ENCODE results near the gene GPSM1.
"Not testable (repeated sequence)": the region's sequence is repeated elsewhere in the genome, so short reads cannot be mapped to it uniquely, and the experiment has no call there.

Gene GPSM1

DNA sequence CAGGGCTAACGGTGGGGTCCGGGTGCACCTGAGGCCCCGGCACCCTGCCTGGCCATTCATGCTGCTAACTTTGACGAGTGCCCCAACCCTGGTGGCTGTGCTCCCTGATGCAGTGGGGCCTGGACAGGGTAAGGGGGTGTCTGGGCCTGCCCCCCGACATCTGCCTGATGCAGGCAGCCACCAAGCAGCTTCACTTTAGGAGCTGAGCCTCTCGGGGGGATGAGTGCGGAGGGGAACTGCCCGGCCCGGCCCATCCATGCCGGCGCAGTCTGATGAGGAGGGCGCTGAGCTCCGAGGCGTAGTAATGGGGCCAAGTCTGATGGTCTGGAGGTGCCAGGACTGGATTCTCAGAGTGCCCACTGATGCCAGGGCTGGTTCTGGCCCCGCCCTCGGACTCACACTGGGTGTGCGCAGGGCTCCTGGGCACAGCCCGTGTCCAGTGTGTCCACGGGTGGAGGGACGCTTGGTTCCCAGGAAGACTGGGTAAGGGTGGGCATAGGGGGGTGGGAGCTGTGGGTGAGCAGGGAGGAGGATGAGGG lies 19.7 kb downstream of the GPSM1 start:
- no peak for DNase-seq

DNA sequence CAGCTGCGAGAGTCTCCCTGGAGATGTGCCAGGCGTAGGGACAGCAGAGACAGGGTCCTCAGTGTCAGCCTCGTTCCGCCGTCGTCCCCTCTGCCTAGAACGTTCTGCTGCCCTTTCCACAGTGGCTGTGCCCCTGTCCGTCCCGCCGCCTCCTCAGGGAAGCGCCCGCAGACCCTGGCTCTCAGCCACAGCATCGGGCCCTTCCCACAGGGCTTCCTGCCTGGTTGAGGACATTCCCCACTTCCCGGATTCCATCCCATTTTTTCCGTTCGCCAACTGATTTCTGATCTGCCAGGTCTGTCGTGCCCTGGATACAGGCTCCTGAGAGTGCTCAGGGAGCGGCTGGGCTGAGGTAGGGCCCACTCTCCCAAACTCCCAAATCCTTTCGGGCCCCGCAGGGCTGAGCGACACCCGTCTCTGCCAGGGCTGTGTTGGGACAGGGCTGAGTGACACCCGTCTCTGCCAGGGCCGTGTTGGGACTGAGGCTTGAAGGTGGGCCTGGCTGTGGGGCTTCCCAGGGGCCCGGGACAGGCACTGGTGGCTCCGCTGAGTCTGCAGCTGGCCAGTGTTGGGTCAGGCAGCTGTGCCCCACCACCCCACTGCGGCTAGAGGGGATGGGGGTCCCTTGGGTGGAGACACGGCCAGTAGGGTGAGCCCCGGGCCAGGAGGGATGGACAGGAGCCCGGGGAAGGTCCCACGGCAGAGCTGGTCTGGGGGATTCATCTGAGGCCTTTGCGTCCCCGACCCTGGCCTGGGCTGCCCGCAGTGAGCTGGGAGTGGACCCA lies 20.3 kb downstream of the GPSM1 start:
- no peak for DNase-seq

GRCh38 chr9:136348691-136349090 lies 21.4 kb downstream of the GPSM1 start:
- DNase-seq = no peak

- no peak for DNase-seq
Measured at GRCh38 chr9:136349546-136349945, 22.2 kb downstream of the GPSM1 start.

- DNase-seq = no peak
Measured at GRCh38 chr9:136351252-136351800, 24.0 kb downstream of the GPSM1 start.

DNA sequence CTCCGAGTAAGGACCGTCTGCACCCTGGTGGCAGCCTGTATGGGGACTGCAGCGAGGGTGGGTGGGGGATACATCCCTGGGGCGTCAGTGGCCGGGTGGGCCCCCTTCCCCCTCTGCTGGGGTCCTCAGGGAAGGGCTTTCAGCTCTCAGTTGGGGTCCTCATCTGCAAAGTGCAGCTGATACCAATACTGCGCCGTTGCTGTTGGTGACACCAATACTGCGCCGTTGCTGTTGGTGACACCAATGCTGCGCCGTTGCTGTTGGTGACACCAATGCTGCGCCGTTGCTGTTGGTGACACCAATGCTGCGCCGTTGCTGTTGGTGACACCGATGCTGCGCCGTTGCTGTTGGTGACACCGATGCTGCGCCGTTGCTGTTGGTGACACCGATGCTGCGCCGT lies 24.5 kb downstream of the GPSM1 start:
- DNase-seq = not testable (repeated sequence)

DNA sequence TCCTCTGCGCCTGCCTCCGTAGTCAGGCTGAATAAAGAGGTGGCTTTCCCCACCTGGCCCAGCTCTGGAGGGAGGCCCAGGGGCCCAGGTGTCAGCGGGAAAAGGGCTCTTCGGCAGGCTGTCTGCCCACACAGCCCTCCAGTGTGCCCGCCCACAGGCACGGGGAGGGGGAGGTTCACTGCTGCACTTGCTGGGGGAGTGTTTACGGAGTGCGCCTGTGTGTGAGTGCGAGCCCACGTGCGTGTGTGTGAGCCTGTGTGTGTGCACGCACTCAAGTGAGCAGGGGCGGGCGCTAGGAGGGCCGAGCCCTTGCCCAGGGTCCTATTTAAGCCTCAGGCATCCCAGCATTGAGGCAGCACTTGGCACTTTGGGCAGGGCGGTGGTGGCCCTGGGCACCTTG lies 25.3 kb downstream of the GPSM1 start:
- DNase-seq = no peak

GRCh38 chr9:136353088-136353487 lies 25.7 kb downstream of the GPSM1 start:
- DNase-seq = no peak

- DNase-seq = no peak
Measured at GRCh38 chr9:136353757-136354488, 26.6 kb downstream of the GPSM1 start.

GRCh38 chr9:136354592-136355085 lies 27.3 kb downstream of the GPSM1 start:
- DNase-seq = no peak

DNA sequence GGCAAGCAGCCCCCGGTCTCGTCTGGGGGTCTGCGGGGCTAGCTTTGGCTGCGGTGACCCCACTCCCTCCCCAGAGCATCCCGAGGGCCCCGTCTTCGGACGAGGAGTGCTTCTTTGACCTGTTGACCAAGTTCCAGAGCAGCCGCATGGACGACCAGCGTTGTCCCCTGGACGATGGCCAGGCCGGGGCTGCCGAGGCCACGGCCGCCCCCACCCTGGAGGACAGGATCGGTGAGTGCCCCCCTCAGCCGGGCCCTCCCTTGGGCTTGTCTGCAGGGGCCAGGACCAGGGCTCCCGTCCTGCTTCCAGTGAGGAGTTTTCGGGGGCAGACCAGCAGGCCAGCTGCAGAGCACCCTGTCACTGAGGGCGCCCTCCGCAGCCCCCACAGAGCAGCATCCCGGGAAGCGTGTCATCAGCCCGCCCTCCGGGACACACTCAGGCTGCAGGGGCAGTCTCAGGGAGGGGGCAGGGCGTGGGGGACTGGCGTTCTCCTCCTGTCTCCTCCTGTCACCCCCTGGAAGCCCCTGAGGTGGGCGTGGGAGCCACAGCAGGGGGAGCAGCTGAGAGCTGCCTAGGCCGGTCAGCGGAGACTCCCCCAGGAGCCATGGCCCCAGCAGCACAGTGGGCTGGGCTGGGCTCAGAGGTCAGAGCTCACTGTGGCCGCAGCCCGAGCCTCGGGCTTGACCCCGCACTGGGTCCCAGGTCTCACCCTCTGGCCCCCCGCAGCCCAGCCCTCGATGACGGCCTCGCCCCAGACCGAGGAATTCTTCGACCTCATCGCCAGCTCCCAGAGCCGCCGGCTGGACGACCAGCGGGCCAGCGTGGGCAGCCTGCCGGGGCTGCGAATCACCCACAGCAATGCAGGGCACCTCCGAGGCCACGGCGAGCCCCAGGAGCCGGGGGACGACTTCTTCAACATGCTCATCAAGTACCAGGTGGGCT lies 28.5 kb downstream of the GPSM1 start:
- no peak for DNase-seq

DNA sequence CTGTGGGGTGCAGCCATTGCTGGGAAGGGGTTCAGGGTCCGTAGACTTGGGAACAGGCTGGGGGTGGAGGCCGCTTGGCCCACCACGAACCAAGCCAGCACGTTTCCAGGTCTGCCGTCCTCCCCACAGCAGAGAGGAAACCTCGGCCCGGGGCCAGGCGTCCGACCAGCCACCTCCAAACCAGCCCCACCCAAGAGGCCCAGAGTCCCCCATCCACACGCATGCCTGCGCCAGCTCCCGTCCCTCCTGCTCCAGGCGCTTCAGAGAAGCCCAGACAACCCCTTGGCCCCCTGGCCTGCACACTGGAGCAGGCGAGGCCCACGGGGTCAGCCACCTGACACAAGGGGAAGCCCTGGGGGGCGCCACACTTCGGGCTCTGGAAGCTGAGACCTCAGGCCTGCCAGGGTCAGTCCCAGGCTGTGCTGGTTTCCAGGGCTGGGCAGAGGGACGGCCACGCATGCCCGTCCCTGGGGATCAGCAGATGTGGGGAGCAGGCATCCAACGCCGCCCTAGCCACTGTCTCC lies 29.9 kb downstream of the GPSM1 start:
- no peak for DNase-seq

DNA sequence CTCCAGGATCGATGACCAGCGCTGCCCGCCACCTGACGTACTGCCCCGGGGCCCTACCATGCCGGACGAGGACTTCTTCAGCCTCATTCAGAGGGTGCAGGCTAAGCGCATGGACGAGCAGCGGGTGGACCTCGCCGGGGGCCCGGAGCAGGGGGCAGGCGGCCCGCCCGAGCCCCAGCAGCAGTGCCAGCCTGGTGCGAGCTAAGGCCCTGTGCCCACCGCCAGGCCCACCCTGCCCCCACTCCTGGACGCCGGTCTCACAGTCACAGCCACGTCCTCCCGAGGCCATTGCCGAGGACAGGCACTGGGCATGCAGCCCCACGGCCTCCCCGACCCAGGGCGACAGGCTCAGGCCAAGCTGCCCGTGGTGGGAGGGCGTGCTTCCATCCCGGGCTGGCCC lies 30.7 kb downstream of the GPSM1 start:
- DNase-seq = no peak

- DNase-seq = no peak
Measured at GRCh38 chr9:136358888-136359287, 31.5 kb downstream of the GPSM1 start.

- no peak for DNase-seq
Measured at GRCh38 chr9:136359774-136360718, 32.7 kb downstream of the GPSM1 start.

- DNase-seq = no peak
Measured at GRCh38 chr9:136361047-136361753, 33.9 kb downstream of the GPSM1 start.

GRCh38 chr9:136361754-136362449 lies 34.6 kb downstream of the GPSM1 start:
- DNase-seq = no peak

- no peak for DNase-seq
Measured at GRCh38 chr9:136362450-136362784, 35.1 kb downstream of the GPSM1 start.

- peak; percentile 81 for DNase-seq
Measured at GRCh38 chr9:136363106-136363948, 36.0 kb downstream of the GPSM1 start, which contains the start of gene DNLZ. Gene DNLZ, minus strand, starts transcription at chr9:136363744. Its CDS starts 30 bp downstream, at chr9:136363714.

All from central memory CD4-positive, alpha-beta T cell (primary cell).